ENCODE results near the gene CACNG6.

Gene CACNG6

GRCh38 chr19:53951436-53951835, 40.0 kb upstream of the CACNG6 start:
- Histone ChIP-seq H3K36me3 (replicated peaks; ENCODE audit: low read depth, low read length) (no peaks in the 10 kb centered on the region), H3K4me2 (ENCODE audit: low read length) (no peak overlapping the region), H2AFZ (ENCODE audit: low read depth, low read length) (no peak overlapping the region), H3K27ac (ENCODE audit: low read length) (no peak overlapping the region), H3K4me1 (ENCODE audit: low read length) (no peaks in the 10 kb centered on the region), H3K9ac (ENCODE audit: low read length) (no peak overlapping the region), H3K27me3 (ENCODE audit: low read depth, low read length) (no peaks in the 10 kb centered on the region), H3K79me2 (ENCODE audit: low read length) (no peaks in the 10 kb centered on the region), H4K20me1 (ENCODE audit: insufficient read depth, low read length) (no peaks in the 10 kb centered on the region), H3K4me3 (ENCODE audit: low read length) (no peak overlapping the region), H3K9me3 (ENCODE audit: insufficient read depth, low read length) (no peaks in the 10 kb centered on the region)
- no peak for TF ChIP-seq EZH2phosphoT487 (IDR thresholded peaks at IDR 0.05; ENCODE audit: low read depth)
- no peak for TF ChIP-seq CTCF (IDR thresholded peaks at IDR 0.05; ENCODE audit: low read depth, low read length)

GRCh38 chr19:53951947-53952346, 39.5 kb upstream of the CACNG6 start:
- Histone ChIP-seq H3K79me2 (ENCODE audit: low read length) (no peaks in the 10 kb centered on the region), H2AFZ (ENCODE audit: low read depth, low read length) (no peak overlapping the region), H3K27ac (ENCODE audit: low read length) (no peak overlapping the region), H3K4me3 (ENCODE audit: low read length) (no peak overlapping the region), H3K9me3 (ENCODE audit: insufficient read depth, low read length) (no peaks in the 10 kb centered on the region), H4K20me1 (ENCODE audit: insufficient read depth, low read length) (no peaks in the 10 kb centered on the region), H3K4me2 (ENCODE audit: low read length) (no peak overlapping the region), H3K36me3 (replicated peaks; ENCODE audit: low read depth, low read length) (no peaks in the 10 kb centered on the region), H3K27me3 (ENCODE audit: low read depth, low read length) (no peaks in the 10 kb centered on the region), H3K9ac (ENCODE audit: low read length) (no peak overlapping the region), H3K4me1 (ENCODE audit: low read length) (no peaks in the 10 kb centered on the region)
- TF ChIP-seq EZH2phosphoT487 (IDR thresholded peaks at IDR 0.05; ENCODE audit: low read depth) (no peak), CTCF (IDR thresholded peaks at IDR 0.05; ENCODE audit: low read depth, low read length) (no peak)

GRCh38 chr19:53953383-53953782, 38.1 kb upstream of the CACNG6 start:
- H2AFZ ChIP-seq (ENCODE audit: low read depth, low read length) = no peak overlapping the region
- H4K20me1 ChIP-seq (ENCODE audit: insufficient read depth, low read length) = no peaks in the 10 kb centered on the region
- no peaks in the 10 kb centered on the region for H3K4me1 ChIP-seq (ENCODE audit: low read length)
- H3K9ac ChIP-seq (ENCODE audit: low read length) = no peak overlapping the region
- no peak overlapping the region for H3K4me2 ChIP-seq (ENCODE audit: low read length)
- no peak overlapping the region for H3K27ac ChIP-seq (ENCODE audit: low read length)
- no peaks in the 10 kb centered on the region for H3K36me3 ChIP-seq (replicated peaks; ENCODE audit: low read depth, low read length)
- no peaks in the 10 kb centered on the region for H3K9me3 ChIP-seq (ENCODE audit: insufficient read depth, low read length)
- TF ChIP-seq CTCF (IDR thresholded peaks at IDR 0.05; ENCODE audit: low read depth, low read length) (no peak), EZH2phosphoT487 (IDR thresholded peaks at IDR 0.05; ENCODE audit: low read depth) (no peak)
- no peak overlapping the region for H3K4me3 ChIP-seq (ENCODE audit: low read length)
- no peaks in the 10 kb centered on the region for H3K79me2 ChIP-seq (ENCODE audit: low read length)
- no peaks in the 10 kb centered on the region for H3K27me3 ChIP-seq (ENCODE audit: low read depth, low read length)

- H4K20me1 ChIP-seq (ENCODE audit: insufficient read depth, low read length) = no peaks in the 10 kb centered on the region
- no peak overlapping the region for H3K4me3 ChIP-seq (ENCODE audit: low read length)
- no peak overlapping the region for H3K4me2 ChIP-seq (ENCODE audit: low read length)
- no peaks in the 10 kb centered on the region for H3K79me2 ChIP-seq (ENCODE audit: low read length)
- no peaks in the 10 kb centered on the region for H3K36me3 ChIP-seq (replicated peaks; ENCODE audit: low read depth, low read length)
- TF ChIP-seq CTCF (IDR thresholded peaks at IDR 0.05; ENCODE audit: low read depth, low read length) = no peak
- TF ChIP-seq EZH2phosphoT487 (IDR thresholded peaks at IDR 0.05; ENCODE audit: low read depth) = no peak
- no peak overlapping the region for H3K27ac ChIP-seq (ENCODE audit: low read length)
- H3K9me3 ChIP-seq (ENCODE audit: insufficient read depth, low read length) = no peaks in the 10 kb centered on the region
- no peak overlapping the region for H2AFZ ChIP-seq (ENCODE audit: low read depth, low read length)
- H3K9ac ChIP-seq (ENCODE audit: low read length) = no peak overlapping the region
- no peaks in the 10 kb centered on the region for H3K4me1 ChIP-seq (ENCODE audit: low read length)
- no peaks in the 10 kb centered on the region for H3K27me3 ChIP-seq (ENCODE audit: low read depth, low read length)
These were observed 33.8 kb upstream of the CACNG6 start for GRCh38 chr19:53957448-53958167.

Data from OCI-LY3 (cell line).